NCI-H524 treated with DMSO at 0.1 percent for 48 hours (cell line): Measurements from ENCODE around the gene ABCB11.
"Not testable (repeated sequence)": the region's sequence is repeated elsewhere in the genome, so short reads cannot be mapped to it uniquely, and the experiment has no call there.

ENCODE experiments used
- DNase-seq: peaks from one replicate; lab custom pipeline; 2025; lab: John Stamatoyannopoulos, UW

The ABCB11 gene

GRCh38 chr2:169031202-169031601 is at the start of gene ABCB11:
TSS of gene ABCB11 (minus strand) at chr2:169031324. CDS start at chr2:169018125, 13,199 bp downstream.
- no peak for DNase-seq

GRCh38 chr2:169080250-169081069 is 49.3 kb upstream of the ABCB11 start:
- no peak for DNase-seq

DNA sequence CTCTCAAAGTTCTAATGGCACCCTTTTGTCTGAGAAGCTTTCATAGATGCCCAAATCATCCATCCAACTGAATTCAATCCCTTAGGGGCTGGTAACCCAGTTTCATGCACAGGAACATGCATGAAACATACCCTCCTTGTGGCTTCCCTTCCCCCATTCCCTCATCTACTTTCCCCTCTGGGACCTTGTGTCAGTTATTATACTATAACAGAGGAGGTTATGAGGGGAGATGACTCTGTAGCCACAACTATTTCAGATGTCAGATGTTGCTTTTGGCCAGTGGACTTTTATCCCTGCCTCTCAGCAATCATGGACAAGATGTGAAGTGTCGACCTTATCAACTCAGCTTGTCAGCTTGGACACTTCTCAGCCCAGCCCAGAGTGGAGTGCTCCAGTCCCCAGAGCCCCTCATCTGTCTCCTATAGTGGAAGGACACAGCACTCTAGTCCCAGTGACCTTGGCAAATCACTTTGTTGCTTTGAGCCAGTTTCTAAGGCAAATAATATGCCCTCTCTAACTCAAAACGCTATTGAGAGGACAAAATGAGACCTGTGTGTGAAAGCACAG is 46.6 kb upstream of the ABCB11 start:
- no peak for DNase-seq

DNA sequence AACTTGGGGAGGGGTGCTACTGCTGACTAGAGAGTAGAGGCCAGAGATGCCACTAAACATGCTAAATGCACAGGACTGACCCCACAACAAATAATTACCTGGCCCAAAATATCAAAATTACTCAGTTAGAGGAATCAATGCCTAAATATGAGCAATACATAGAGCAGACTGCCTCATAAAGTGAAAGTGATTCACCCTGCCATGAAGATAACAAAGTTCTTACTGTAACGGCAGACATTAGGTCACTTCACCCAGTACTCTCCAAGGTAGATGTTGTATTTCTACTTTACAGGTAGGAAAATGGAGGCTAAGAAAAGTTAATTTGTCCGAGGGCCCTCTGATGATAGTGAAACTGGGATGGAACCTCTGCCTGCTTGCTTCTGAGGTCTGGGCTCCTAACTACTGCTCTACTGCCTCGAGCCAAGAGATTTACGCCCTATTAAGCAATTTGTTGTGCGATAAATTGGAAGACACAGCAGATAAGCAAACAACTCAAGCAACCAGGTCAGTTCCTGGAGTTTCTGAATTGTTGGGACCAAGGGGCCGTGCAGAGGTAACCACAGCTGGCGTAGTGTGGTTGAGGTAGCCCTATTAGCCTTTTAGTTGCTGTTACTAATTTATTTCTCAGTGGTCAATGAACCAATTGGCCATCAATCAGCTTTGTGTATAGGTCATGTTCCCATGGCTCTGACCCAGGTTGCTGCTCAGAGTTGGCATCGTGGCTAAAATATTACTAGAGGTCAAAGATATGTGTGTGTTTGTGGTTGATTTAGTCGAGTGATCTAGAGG is 43.0 kb upstream of the ABCB11 start:
- DNase-seq = no peak

- DNase-seq = no peak
Measured at GRCh38 chr2:169073211-169073962, 42.3 kb upstream of the ABCB11 start.

DNA sequence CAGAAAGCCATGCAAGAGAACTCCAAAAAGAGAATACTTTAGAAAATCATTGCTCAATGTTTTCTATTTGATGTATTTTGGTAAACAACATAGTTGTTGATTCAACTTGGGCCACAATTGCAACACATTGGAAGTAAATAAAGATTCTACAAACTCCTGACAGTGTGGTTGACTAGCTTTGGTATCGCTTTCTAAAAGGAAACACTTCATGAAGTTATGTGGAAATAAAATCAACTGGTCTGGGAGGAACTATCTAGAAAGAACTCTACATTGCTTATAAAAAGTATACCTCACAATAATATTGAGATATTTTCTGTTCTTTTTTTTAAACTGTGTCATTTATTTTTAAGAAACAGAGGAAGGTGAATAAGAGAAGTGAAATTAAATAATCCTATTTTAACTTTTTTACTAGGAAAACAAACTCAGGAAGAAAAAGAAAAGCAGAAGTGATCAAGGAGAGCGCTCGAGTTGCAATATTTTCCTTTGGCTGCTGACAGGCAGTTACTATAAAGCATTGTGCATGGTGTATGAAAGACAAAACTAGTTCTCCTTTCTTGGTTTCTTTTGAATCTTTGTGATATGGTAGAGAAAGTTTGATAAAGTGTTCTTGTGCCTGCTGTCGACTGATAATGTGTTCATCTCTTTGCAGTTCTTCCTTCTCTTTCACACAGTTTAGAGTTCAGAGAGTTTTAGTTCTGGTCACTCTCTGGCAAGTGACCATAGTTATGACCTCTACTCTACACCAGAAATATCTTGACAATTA is 41.2 kb upstream of the ABCB11 start:
- no peak for DNase-seq

GRCh38 chr2:169071455-169071854 is 40.3 kb upstream of the ABCB11 start:
- no peak for DNase-seq

- DNase-seq = no peak
Measured at GRCh38 chr2:169069833-169070232, 38.7 kb upstream of the ABCB11 start.

- DNase-seq = no peak
Measured at GRCh38 chr2:169069341-169069740, 38.2 kb upstream of the ABCB11 start, which contains the start of gene DHRS9. TSS of gene DHRS9 (plus strand) at chr2:169069563. CDS start at chr2:169081582, 12,019 bp downstream.

GRCh38 chr2:169066897-169067296 is 35.8 kb upstream of the ABCB11 start:
- DNase-seq = no peak

GRCh38 chr2:169065864-169066517 is 34.9 kb upstream of the ABCB11 start:
- no peak for DNase-seq

GRCh38 chr2:169065422-169065821 is 34.3 kb upstream of the ABCB11 start:
- DNase-seq = no peak

DNA sequence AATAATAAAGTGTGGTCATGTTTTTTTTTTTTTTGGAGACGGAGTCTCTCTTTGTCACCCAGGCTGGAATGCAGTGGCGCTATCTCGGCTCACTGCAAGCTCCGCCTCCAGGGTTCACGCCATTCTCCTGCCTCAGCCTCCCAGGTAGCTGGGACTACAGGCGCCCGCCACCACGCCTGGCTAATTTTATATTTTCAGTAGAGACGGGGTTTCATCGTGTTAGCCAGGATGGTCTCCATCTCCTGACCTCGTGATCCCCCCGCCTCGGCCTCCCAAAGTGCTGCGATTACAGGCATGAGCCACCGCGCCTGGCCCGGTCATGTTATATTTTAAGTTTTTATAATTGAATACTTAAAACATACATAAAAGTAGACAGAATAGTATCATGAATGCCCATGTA is 33.1 kb upstream of the ABCB11 start:
- not testable (repeated sequence) for DNase-seq

GRCh38 chr2:169054575-169054974 is 23.5 kb upstream of the ABCB11 start:
- DNase-seq = not testable (repeated sequence)

- DNase-seq = no peak
Measured at GRCh38 chr2:169050476-169051240, 19.5 kb upstream of the ABCB11 start.

DNA sequence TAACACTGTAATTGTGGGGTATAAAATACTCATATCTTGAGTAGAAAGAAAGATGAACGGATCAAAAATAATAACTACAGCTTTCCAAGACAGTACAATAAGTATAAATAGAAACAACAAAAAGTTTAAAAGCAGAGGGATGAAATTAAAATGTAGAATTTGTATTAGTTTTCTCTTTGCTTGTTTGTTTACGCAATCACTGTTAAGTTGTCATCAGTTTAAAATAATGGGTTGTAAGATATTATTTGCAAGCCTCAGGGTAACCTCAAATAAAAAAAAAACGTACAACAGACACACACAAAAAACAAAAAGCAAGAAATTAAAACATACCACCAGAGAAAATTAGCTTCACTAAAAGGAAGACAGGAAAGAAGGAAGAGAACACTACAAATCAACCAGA is 18.0 kb upstream of the ABCB11 start:
- DNase-seq = no peak

DNA sequence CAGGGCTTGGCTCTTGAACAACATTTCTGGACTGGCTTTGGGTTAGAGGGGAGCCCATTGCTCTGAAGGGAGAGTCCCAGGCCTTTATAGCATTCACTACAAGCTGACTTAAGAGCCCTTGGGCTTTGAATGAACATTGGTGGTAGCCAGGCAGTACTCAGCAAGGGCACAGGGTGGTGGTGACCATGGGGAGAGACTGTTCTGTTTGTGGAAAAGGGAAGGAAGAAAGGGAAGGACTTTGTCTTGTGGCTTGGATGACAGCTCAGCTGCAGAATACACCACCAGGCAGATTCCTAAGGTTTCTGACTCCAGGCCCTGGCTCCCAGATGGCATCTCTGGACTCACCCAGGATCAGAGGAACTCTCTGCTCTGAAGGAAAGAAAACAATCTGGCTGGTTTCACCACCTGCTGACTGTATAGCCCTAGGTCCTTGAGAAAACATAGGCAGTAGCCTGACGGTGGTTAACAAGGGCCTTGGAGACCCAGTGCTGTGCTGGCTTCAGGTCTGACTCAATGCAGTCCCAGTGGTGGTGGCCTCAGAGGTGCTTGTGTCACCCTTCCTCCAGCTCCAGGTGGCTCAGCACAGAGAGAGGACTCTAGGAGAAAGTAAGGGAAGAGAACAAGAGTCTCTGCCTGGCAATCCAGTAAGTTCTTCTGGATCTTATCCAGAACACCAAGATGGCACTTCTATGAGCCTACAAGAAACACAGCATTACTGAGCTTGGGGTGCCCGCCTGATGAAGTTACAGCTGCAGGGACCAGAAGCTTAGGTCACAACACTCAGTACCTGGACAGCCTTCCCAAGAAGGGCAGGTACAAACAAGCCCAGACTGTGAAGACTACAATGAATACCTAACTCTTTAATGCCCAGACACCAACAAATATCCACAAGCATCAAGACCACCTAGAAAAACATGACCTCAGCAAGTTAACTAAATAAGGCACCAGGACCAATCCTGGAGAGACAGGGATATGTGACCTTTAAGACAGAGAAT is 16.4 kb upstream of the ABCB11 start:
- no peak for DNase-seq

DNA sequence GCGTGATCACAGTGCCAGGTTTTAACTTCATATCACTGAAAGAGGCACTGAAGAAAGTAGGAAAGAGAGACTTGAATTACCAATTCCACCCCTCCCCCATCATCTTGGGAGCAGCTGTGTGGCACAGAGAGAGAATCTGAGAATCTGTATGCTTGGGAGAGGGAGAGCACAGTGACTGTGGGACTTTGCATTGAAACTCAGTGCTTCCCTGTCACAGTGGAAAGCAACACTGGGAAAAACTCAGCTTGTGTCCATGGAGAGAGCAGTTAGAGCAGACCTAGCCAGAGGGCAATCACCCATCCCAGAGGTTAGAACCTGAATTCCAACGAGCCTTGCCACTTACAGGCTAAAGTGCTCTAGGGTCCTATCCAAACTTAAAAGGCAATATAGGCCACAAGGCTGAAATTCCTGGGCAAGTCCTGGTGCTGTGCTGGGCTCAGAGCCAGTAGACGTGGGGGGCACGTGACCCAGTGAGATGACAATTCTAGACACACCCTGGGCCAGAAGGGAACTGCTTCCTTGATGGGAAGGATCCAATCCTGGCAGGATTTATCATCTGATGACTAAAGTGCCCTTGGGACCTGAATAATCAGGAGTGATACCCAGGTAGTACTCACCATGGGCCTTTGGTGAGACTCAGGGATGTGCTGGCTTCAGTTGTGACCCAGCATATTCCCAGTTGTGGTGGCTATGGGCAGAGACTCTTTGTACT is 15.5 kb upstream of the ABCB11 start:
- no peak for DNase-seq
